Measurements from ENCODE around the gene FAR2. TPM values are rescaled to one million over a fixed set of nuclear protein-coding genes. Genes with fewer than 3 reads are reported as not detected.
"Not testable (repeated sequence)": the region's sequence is repeated elsewhere in the genome, so short reads cannot be mapped to it uniquely, and the experiment has no call there.

FAR2 gene
- total RNA-seq, 1 donor from 2014 or later: 6.9 TPM

DNA sequence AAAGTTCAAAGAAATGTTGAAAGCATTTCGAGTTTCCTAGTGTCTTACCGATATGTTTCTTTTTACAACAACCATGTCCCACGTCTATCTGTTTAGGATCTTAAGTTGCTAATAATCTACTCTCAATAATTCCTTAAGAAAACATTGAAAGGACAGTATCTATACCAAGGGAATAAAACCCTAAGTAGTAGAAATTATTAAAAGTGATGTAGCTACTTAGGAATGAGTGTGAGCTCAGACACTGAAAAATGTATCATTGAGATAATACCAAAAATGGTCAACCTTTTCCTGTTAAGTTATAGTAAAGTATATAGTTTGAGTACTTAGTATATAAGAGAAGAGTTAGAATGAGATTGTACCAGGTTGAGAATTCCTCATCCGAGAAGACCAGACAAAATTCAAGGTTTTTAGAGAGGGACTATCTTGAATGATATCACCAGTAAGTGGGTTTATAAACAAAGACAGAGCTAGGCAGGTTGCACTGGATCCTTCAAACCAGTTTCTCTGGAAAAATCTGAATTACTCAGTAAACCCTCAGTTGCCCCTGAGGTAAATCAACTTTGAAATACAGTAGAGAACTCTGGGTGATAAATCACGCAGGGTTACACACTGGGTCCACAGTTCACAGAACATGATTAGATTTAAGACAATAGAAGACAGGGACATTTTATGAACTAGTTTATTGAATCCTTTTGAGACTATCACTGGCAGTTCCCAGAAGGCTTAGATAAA lies 135.1 kb downstream of the FAR2 start:
- no peak overlapping the region for H3K4me3 Mint-ChIP-seq (ENCODE audit: unreplicated experiment)

DNA sequence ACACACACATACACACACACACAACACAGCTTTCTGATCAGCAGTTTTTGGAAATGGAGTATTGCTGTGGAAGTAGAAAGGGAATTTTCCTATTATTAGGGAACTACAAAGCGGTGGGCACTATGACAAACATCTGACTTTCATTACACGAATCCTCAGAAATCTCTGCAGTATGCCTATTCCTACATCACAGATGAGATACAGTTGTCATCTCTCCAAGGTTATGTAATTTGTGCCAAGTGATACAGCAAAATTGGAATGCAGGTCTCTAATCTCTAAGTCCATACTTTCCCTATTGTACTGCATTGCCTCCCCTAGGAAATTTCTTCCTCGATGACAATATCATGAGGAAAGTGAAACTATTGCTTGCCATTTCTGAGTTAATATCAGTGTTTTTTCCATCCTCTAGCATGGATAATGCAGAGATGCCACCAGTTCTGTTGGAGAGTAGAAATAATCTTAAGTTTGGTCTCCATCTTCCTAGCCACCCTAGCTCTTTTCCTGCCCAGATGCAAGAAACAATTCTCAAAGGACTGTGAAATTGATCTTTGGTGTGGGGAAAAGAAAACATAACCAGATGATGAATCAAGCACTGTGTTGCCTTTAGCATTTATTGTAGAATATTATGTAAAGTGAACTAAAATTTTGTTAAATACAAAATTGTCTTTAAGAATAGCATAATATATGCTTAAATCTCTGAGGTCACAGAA lies 137.2 kb downstream of the FAR2 start:
- peaks cover 24% of the 10 kb centered on the region for H3K4me1 Mint-ChIP-seq (ENCODE audit: low read depth, unreplicated experiment)
- peaks cover 1% of the 10 kb centered on the region for H3K9me3 Mint-ChIP-seq (ENCODE audit: unreplicated experiment)
- H3K36me3 Mint-ChIP-seq (ENCODE audit: unreplicated experiment): peaks cover 14% of the 10 kb centered on the region
- no peak overlapping the region for H3K27ac Mint-ChIP-seq (ENCODE audit: unreplicated experiment)
- DNase-seq: no peak
- no peak overlapping the region for H3K4me3 Mint-ChIP-seq (ENCODE audit: unreplicated experiment)
- H3K27me3 Mint-ChIP-seq (ENCODE audit: unreplicated experiment): no peaks in the 10 kb centered on the region
- TF ChIP-seq, protein P1, sequence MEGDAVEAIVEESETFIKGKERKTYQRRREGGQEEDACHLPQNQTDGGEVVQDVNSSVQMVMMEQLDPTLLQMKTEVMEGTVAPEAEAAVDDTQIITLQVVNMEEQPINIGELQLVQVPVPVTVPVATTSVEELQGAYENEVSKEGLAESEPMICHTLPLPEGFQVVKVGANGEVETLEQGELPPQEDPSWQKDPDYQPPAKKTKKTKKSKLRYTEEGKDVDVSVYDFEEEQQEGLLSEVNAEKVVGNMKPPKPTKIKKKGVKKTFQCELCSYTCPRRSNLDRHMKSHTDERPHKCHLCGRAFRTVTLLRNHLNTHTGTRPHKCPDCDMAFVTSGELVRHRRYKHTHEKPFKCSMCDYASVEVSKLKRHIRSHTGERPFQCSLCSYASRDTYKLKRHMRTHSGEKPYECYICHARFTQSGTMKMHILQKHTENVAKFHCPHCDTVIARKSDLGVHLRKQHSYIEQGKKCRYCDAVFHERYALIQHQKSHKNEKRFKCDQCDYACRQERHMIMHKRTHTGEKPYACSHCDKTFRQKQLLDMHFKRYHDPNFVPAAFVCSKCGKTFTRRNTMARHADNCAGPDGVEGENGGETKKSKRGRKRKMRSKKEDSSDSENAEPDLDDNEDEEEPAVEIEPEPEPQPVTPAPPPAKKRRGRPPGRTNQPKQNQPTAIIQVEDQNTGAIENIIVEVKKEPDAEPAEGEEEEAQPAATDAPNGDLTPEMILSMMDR (IDR thresholded peaks at IDR 0.05; ENCODE audit: partially characterized antibody, unreplicated experiment): no peak

More for the DNA sequence above, 135.1 kb downstream of the FAR2 start:
- TF ChIP-seq, protein P1 (IDR thresholded peaks at IDR 0.05; ENCODE audit: partially characterized antibody, unreplicated experiment): no peak
- Mint-ChIP-seq H3K9me3 (ENCODE audit: unreplicated experiment) (peaks cover 1% of the 10 kb centered on the region), H3K27ac (ENCODE audit: unreplicated experiment) (no peak overlapping the region), H3K27me3 (ENCODE audit: unreplicated experiment) (no peaks in the 10 kb centered on the region), H3K4me1 (ENCODE audit: low read depth, unreplicated experiment) (peaks cover 27% of the 10 kb centered on the region), H3K36me3 (ENCODE audit: unreplicated experiment) (peaks cover 6% of the 10 kb centered on the region)
- no peak for DNase-seq

DNA sequence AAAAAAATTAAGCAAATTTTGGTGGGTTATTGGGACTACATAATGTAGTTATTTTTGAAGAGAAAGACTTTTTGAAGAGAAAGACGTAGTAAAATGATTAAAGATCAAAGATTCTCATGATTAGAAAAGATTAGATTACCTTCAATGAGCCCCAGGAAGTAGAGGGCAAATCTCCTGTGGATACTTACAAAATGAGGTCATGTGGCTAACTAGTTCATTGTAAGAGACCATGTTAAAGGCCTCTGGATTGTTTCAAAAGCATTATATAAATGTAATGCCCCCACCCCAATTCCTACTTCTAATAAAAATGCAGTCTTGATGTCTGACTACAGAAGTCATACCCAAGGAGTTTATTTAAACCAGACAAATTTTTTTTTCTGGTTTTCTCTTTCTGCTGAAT lies 138.5 kb downstream of the FAR2 start:
- no peak overlapping the region for H3K27ac Mint-ChIP-seq (ENCODE audit: unreplicated experiment)
- H3K9me3 Mint-ChIP-seq (ENCODE audit: unreplicated experiment): no peaks in the 10 kb centered on the region
- no peak overlapping the region for H3K4me3 Mint-ChIP-seq (ENCODE audit: unreplicated experiment)
- H3K36me3 Mint-ChIP-seq (ENCODE audit: unreplicated experiment): peaks cover 14% of the 10 kb centered on the region
- H3K4me1 Mint-ChIP-seq (ENCODE audit: low read depth, unreplicated experiment): peaks cover 13% of the 10 kb centered on the region
- no peak for DNase-seq
- no peaks in the 10 kb centered on the region for H3K27me3 Mint-ChIP-seq (ENCODE audit: unreplicated experiment)
- TF ChIP-seq, protein P1 (IDR thresholded peaks at IDR 0.05; ENCODE audit: partially characterized antibody, unreplicated experiment): no peak

DNA sequence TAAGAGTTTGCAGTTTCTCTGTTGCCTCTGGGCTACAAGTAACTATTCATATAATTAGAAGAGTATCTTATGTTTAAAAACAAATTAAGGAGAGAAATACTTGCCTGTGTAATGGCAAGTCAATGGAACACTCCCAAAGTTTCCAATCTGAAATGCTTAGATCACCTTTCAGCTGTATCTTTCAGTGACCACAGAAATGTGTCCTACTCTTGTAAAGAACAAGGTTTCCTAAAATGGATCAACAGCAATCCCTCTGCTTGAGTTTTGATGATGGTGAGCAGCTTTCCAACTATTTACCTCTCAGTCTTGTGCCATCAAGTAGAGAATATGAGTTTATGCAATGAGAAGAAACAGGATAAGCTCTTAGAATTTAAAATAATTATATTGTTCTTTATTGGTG lies 139.0 kb downstream of the FAR2 start:
- H3K4me3 Mint-ChIP-seq (ENCODE audit: unreplicated experiment): no peak overlapping the region
- no peaks in the 10 kb centered on the region for H3K9me3 Mint-ChIP-seq (ENCODE audit: unreplicated experiment)
- no peak overlapping the region for H3K27ac Mint-ChIP-seq (ENCODE audit: unreplicated experiment)
- no peaks in the 10 kb centered on the region for H3K27me3 Mint-ChIP-seq (ENCODE audit: unreplicated experiment)
- peaks cover 11% of the 10 kb centered on the region for H3K4me1 Mint-ChIP-seq (ENCODE audit: low read depth, unreplicated experiment)
- TF ChIP-seq, protein P1 (IDR thresholded peaks at IDR 0.05; ENCODE audit: partially characterized antibody, unreplicated experiment): no peak
- no peak for DNase-seq
- peaks cover 14% of the 10 kb centered on the region for H3K36me3 Mint-ChIP-seq (ENCODE audit: unreplicated experiment)

DNA sequence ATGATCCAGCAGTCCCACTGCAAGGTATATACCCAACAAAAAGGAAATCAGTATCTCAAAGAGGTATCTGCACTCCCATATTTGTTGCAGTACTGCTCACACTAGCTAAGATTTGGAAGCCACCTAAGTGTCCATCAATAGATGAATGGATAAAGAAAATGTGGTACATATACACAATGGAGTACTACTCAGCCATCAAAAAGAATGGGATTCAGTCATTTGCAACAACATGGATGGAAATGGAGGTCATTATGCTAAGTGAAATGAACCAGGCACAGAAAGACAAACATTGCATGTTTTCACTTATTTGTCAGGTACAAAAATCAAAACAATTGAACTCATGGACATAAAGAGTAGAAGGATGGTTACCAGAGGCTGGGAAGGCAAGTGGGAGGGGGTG lies 141.4 kb downstream of the FAR2 start:
- H3K9me3 Mint-ChIP-seq (ENCODE audit: unreplicated experiment); H3K36me3 Mint-ChIP-seq (ENCODE audit: unreplicated experiment); H3K27ac Mint-ChIP-seq (ENCODE audit: unreplicated experiment); H3K27me3 Mint-ChIP-seq (ENCODE audit: unreplicated experiment); H3K4me3 Mint-ChIP-seq (ENCODE audit: unreplicated experiment); H3K4me1 Mint-ChIP-seq (ENCODE audit: low read depth, unreplicated experiment); DNase-seq: not testable (repeated sequence)
